Left colon (tissue), 2 donors: Measurements from ENCODE around the gene HOXB4. TPM values are rescaled to one million over a fixed set of nuclear protein-coding genes. Genes with fewer than 3 reads are reported as not detected.

Experiments
- ATAC-seq: fragments of 200-7000 bp; cut with Tn5 transposase; one replicate; pipeline ENCODE4 v1.9.1; 2020; ENCODE audit warnings: mild to moderate bottlenecking, moderate library complexity
- DNase-seq, 2 donors: peaks; one replicate each; pipeline ENCODE4 v3.0.0-alpha.2; 2020
- intact Hi-C, 2 donors: fragments of 100-400 bp; cut with DNase I in 1 of 2; cut with micrococcal nuclease in 1 of 2; formaldehyde crosslinking; loops; one replicate each; pipeline versions ENCODE4 v1.11.2 to v1.14.0; 2022; cut with DNase I, micrococcal nuclease
- total RNA-seq, 2 donors: library from RNA; stranded (reverse); fragmentation: NEBNext Ultra II Directional; extraction: Animal tissue kit (Norgen Biotek cat#: 25700); gene quantifications; one replicate each; pipeline ENCODE4 v1.2.1, GENCODE V29; 2021
- donor health status: DM: no; HTN: no; CAD: no.
- donor health status: DM: yes; HTN: yes; CAD: no.

HOXB4 gene
- total RNA-seq, 2 donors from 2014 or later: 3.0 to 3.9 TPM

- intact Hi-C loops: loop anchor here in 1 of 2 donors (5.0 kb wide), 1 partner anchor 285 kb away; no protein-coding TSS in a partner anchor
- DNase-seq (no peak), ATAC-seq (no peak)
Observed at GRCh38 chr17:48616717-48617470, 38.7 kb upstream of the HOXB4 start.

GRCh38 chr17:48615963-48616716 lies 38.0 kb upstream of the HOXB4 start:
- no peak for DNase-seq
- no peak for ATAC-seq
- intact Hi-C loops: loop anchor here in 1 of 2 donors (5.0 kb wide), 1 partner anchor 284 kb away; no protein-coding TSS in a partner anchor

- ATAC-seq (no peak), DNase-seq (peak in 1 of 2 donors; percentile 55)
- intact Hi-C loops: loop anchor here in 1 of 2 donors (5.0 kb wide), 1 partner anchor 283 kb away; no protein-coding TSS in a partner anchor
Observed at GRCh38 chr17:48615047-48615962, 37.2 kb upstream of the HOXB4 start, which contains the start of gene HOXB8. TSS of gene HOXB8 (minus strand) at chr17:48615292. CDS start at chr17:48614704, 588 bp downstream.

GRCh38 chr17:48613862-48614694 lies 35.9 kb upstream of the HOXB4 start:
- intact Hi-C loops: no loop called here
- DNase-seq (peak in 1 of 2 donors; percentile 48), ATAC-seq (no peak)

GRCh38 chr17:48612854-48613691 lies 34.9 kb upstream of the HOXB4 start:
- intact Hi-C loops: no loop called here
- no peak for ATAC-seq
- peak in 1 of 2 donors; percentile 59 for DNase-seq

DNA sequence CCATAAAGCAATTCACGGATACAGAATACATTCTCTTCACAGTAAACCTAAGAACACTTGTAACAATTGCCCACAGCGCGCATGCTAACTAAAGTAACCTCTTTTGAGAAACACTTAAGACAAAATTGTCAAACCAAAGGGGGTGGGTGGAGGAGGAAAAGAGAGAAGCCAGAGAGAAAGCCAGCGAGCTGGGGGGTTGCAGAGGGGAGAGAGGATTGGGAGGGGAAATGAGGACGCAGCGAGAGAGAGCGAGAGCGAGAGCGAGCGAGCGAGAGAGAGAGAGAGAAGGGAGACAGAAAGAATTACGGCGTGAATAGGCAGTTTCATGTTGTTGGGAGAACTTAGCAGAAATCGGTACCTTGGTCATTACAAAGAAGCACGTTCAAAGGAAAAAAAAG lies 34.3 kb upstream of the HOXB4 start:
- ATAC-seq (no peak), DNase-seq (no peak)
- intact Hi-C loops: no loop called here

DNA sequence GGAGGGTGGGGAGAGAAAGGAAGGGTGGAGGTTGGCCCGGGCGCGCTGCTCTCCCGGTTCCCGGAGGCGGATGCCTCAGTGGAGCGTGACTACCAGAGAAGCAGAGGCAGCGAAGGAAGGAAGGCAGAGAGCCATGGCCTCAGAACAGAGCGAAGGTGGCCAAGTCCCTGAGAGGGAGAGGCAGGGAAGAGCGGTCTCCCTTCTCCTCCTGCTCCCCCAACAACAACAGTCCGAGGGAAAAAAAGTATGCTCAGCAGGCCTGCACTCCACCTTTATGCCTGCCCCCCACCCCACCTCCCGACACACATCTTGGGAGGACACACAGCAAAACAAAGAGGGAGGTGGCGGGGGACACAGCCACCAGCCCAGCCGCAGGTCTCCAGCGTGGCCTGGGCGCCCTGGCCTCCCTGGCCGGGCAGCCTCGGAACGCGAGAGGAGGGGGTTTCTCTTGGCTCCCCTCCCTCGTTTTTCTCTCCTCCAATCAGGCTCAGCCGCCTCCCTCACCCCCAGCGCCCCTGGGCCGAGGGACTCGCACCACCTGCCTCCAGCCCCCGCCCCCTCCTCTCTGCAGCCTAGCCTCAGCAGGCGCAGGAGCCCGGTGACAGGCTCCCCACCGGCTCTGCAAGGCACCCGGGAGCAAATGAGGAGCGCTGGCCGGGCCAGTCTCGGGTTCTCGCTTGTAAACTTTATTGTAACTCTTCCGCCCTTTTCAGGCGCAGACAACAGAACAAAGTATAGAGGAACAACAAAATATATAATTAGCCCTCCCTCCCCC lies 33.7 kb upstream of the HOXB4 start:
- DNase-seq (peak in 1 of 2 donors; percentile 71), ATAC-seq (peak; percentile 32)
- intact Hi-C loops: no loop called here

GRCh38 chr17:48611213-48611612 lies 33.1 kb upstream of the HOXB4 start:
- intact Hi-C loops: no loop called here
- peak; percentile 14 for ATAC-seq

GRCh38 chr17:48610282-48611211 lies 32.4 kb upstream of the HOXB4 start, which contains the start of gene HOXB7:
TSS of gene HOXB7 (minus strand) at chr17:48611017. CDS start at chr17:48610918, 99 bp downstream.
- DNase-seq: peak; percentile 80 to 90
- peak; percentile 73 for ATAC-seq
- intact Hi-C loops: no loop called here

More at GRCh38 chr17:48611213-48611612, 33.1 kb upstream of the HOXB4 start:
- peak in 1 of 2 donors; percentile 54 for DNase-seq

- ATAC-seq: no peak
- intact Hi-C loops: no loop called here
- no peak for DNase-seq
Observed at GRCh38 chr17:48609759-48610281, 31.7 kb upstream of the HOXB4 start.

DNA sequence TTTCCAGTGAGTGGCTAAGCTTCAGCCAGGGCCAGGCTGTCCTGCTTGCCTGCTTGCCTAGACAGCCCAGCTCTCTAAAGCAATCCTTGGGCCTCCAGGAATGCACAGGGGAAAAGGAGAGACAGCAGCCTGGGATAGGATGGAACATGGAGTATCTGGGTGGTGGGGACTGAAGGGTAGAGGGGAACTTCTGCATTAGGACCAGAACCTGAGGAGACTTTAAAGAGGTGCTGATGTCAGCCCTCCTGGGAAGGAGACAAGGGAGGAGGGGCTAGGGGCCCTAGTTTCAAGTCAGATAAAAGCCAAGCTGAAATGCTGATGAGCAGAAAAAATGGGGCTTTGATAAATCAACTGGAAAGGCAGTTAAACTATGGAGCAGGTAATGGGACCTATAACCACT lies 30.9 kb upstream of the HOXB4 start:
- intact Hi-C loops: no loop called here
- ATAC-seq (no peak), DNase-seq (no peak)

GRCh38 chr17:48608494-48608834 lies 30.3 kb upstream of the HOXB4 start:
- ATAC-seq: no peak
- intact Hi-C loops: no loop called here

GRCh38 chr17:48606892-48607614 lies 28.9 kb upstream of the HOXB4 start:
- intact Hi-C loops: no loop called here
- ATAC-seq (no peak), DNase-seq (no peak)

More at GRCh38 chr17:48608494-48608834, 30.3 kb upstream of the HOXB4 start:
- DNase-seq: no peak
